SK-N-SH (cell line): Measurements from ENCODE around the gene GLIS1.

Experiments
- CTCF ChIP-seq: fragments of 200-600 bp; sonication (generic); IDR thresholded peaks from 2 replicates; pipeline ENCODE4 v1.6.1; 2017; ENCODE audit warnings: antibody characterized with exemption, mild to moderate bottlenecking, moderate library complexity
- POLR2AphosphoS5 ChIP-seq: IDR thresholded peaks from 2 replicates; pipeline ENCODE4 v1.6.1; 2012; ENCODE audit warnings: low read depth, low read length

GRCh38 chr1:53586765-53587164, 152.2 kb downstream of the GLIS1 start:
- TF ChIP-seq CTCF (no peak), POLR2AphosphoS5 (no peak)
